ENCODE data around the gene BMAL2.

Gene BMAL2

GRCh38 chr12:27347779-27348178 lies 15.1 kb downstream of the BMAL2 start:
- intact Hi-C loops (cut with micrococcal nuclease), result no loop called here
- H3K9me3 Mint-ChIP-seq, result no peaks in the 10 kb centered on the region
- no peak overlapping the region for H3K27ac Mint-ChIP-seq
- no peaks in the 10 kb centered on the region for H3K27me3 Mint-ChIP-seq
- no peak overlapping the region for H3K4me3 Mint-ChIP-seq
- no peaks in the 10 kb centered on the region for H3K36me3 Mint-ChIP-seq (ENCODE audit: low read depth)
- peaks cover 12% of the 10 kb centered on the region for H3K4me1 Mint-ChIP-seq (ENCODE audit: low read depth)

GRCh38 chr12:27351476-27351875 lies 18.8 kb downstream of the BMAL2 start:
- intact Hi-C loops (cut with micrococcal nuclease), result no loop called here
- Mint-ChIP-seq H3K4me1 (ENCODE audit: low read depth) (peaks cover 16% of the 10 kb centered on the region), H3K9me3 (no peaks in the 10 kb centered on the region), H3K4me3 (no peak overlapping the region), H3K36me3 (ENCODE audit: low read depth) (no peaks in the 10 kb centered on the region), H3K27me3 (no peaks in the 10 kb centered on the region), H3K27ac (no peak overlapping the region)

- Mint-ChIP-seq H3K4me3 (no peak overlapping the region), H3K9me3 (no peaks in the 10 kb centered on the region), H3K27ac (no peak overlapping the region), H3K36me3 (ENCODE audit: low read depth) (no peaks in the 10 kb centered on the region), H3K27me3 (no peaks in the 10 kb centered on the region), H3K4me1 (ENCODE audit: low read depth) (peaks cover 4% of the 10 kb centered on the region)
- intact Hi-C loops (cut with micrococcal nuclease), result no loop called here
These were observed 22.9 kb downstream of the BMAL2 start for GRCh38 chr12:27355486-27355885.

- Mint-ChIP-seq H3K27me3 (no peaks in the 10 kb centered on the region), H3K36me3 (ENCODE audit: low read depth) (no peaks in the 10 kb centered on the region), H3K27ac (no peak overlapping the region), H3K4me3 (no peak overlapping the region), H3K4me1 (ENCODE audit: low read depth) (peaks cover 4% of the 10 kb centered on the region), H3K9me3 (no peaks in the 10 kb centered on the region)
- intact Hi-C loops (cut with micrococcal nuclease), result no loop called here
These were observed 23.3 kb downstream of the BMAL2 start for GRCh38 chr12:27355979-27356378.

- Mint-ChIP-seq H3K4me3 (no peak overlapping the region), H3K36me3 (ENCODE audit: low read depth) (no peaks in the 10 kb centered on the region), H3K4me1 (ENCODE audit: low read depth) (peaks cover 6% of the 10 kb centered on the region), H3K27ac (no peak overlapping the region), H3K27me3 (no peaks in the 10 kb centered on the region), H3K9me3 (no peaks in the 10 kb centered on the region)
- intact Hi-C loops (cut with micrococcal nuclease), result no loop called here
These were observed 27.1 kb downstream of the BMAL2 start for GRCh38 chr12:27359578-27360340.

- H3K4me1 Mint-ChIP-seq (ENCODE audit: low read depth), result peaks cover 6% of the 10 kb centered on the region
- H3K36me3 Mint-ChIP-seq (ENCODE audit: low read depth), result no peaks in the 10 kb centered on the region
- no peaks in the 10 kb centered on the region for H3K27me3 Mint-ChIP-seq
- no peak overlapping the region for H3K27ac Mint-ChIP-seq
- intact Hi-C loops (cut with micrococcal nuclease), result no loop called here
- H3K9me3 Mint-ChIP-seq, result no peaks in the 10 kb centered on the region
- H3K4me3 Mint-ChIP-seq, result no peak overlapping the region
These were observed 28.7 kb downstream of the BMAL2 start for GRCh38 chr12:27361372-27361771.

GRCh38 chr12:27366621-27367020 lies 34.0 kb downstream of the BMAL2 start:
- no peaks in the 10 kb centered on the region for H3K27me3 Mint-ChIP-seq
- no peak overlapping the region for H3K27ac Mint-ChIP-seq
- H3K36me3 Mint-ChIP-seq (ENCODE audit: low read depth), result peaks cover 37% of the 10 kb centered on the region
- H3K4me3 Mint-ChIP-seq, result no peak overlapping the region
- no peaks in the 10 kb centered on the region for H3K9me3 Mint-ChIP-seq
- peaks cover 11% of the 10 kb centered on the region for H3K4me1 Mint-ChIP-seq (ENCODE audit: low read depth)
- intact Hi-C loops (cut with micrococcal nuclease), result no loop called here

GRCh38 chr12:27367078-27367477 lies 34.4 kb downstream of the BMAL2 start:
- H3K36me3 Mint-ChIP-seq (ENCODE audit: low read depth), result peaks cover 42% of the 10 kb centered on the region
- peaks cover 6% of the 10 kb centered on the region for H3K4me1 Mint-ChIP-seq (ENCODE audit: low read depth)
- intact Hi-C loops (cut with micrococcal nuclease), result no loop called here
- H3K4me3 Mint-ChIP-seq, result no peak overlapping the region
- H3K27me3 Mint-ChIP-seq, result no peaks in the 10 kb centered on the region
- H3K27ac Mint-ChIP-seq, result no peak overlapping the region
- no peaks in the 10 kb centered on the region for H3K9me3 Mint-ChIP-seq

- no peak overlapping the region for H3K27ac Mint-ChIP-seq
- H3K27me3 Mint-ChIP-seq, result no peaks in the 10 kb centered on the region
- no peaks in the 10 kb centered on the region for H3K4me1 Mint-ChIP-seq (ENCODE audit: low read depth)
- intact Hi-C loops (cut with micrococcal nuclease), result no loop called here
- no peaks in the 10 kb centered on the region for H3K9me3 Mint-ChIP-seq
- no peak overlapping the region for H3K4me3 Mint-ChIP-seq
- peaks cover 18% of the 10 kb centered on the region for H3K36me3 Mint-ChIP-seq (ENCODE audit: low read depth)
These were observed 49.6 kb downstream of the BMAL2 start for GRCh38 chr12:27382171-27382795.

Measured in dendritic cell treated with granulocyte-macrophage colony-stimulating factor and Interleukin-4, amounts not matched to agents 40 ng/mL and 50 ng/mL, for 4 days (primary cell).